ENCODE data around the gene SLC6A3.

- TF ChIP-seq CTCF (conservative IDR thresholded peaks at IDR 0.05 in 1 of 2, IDR thresholded peaks at IDR 0.05 in 1 of 2; ENCODE audit: extremely low read depth in 1 of 2, insufficient read depth in 1 of 2, low read depth in 1 of 2, low read length in 2 of 2) (no peak), EZH2 (IDR thresholded peaks at IDR 0.05; ENCODE audit: borderline replicate concordance, low read length) (no peak)
Observed at GRCh38 chr5:1391691-1392090, 53.5 kb downstream of the SLC6A3 start.
